NCI-H345 treated with DMSO at 0.1 percent for 48 hours (cell line): ENCODE measurements around the gene ERICH6.

ENCODE experiments used
- DNase-seq: peaks from one replicate; lab custom pipeline; 2025; ENCODE audit not compliant: unreplicated experiment; lab: John Stamatoyannopoulos, UW

The ERICH6 gene

GRCh38 chr3:150703756-150704344 lies at the start of gene ERICH6:
ERICH6 (minus strand) TSS chr3:150703920; CDS start chr3:150703898, 22 bp downstream.
- peak; percentile 56 for DNase-seq

GRCh38 chr3:150751781-150752263 lies 48.1 kb upstream of the ERICH6 start:
- DNase-seq: peak; percentile 18

GRCh38 chr3:150749255-150749654 lies 45.5 kb upstream of the ERICH6 start:
- DNase-seq: no peak

- no peak for DNase-seq
Observed at GRCh38 chr3:150748684-150749047, 44.9 kb upstream of the ERICH6 start.

- no peak for DNase-seq
Observed at GRCh38 chr3:150747886-150748683, 44.4 kb upstream of the ERICH6 start.

- DNase-seq: no peak
Observed at GRCh38 chr3:150746791-150747590, 43.3 kb upstream of the ERICH6 start.

- DNase-seq: no peak
Observed at GRCh38 chr3:150745832-150746231, 42.1 kb upstream of the ERICH6 start.

- DNase-seq: no peak
Observed at GRCh38 chr3:150744919-150745211, 41.1 kb upstream of the ERICH6 start.

- no peak for DNase-seq
Observed at GRCh38 chr3:150744041-150744918, 40.6 kb upstream of the ERICH6 start.

GRCh38 chr3:150743508-150743907 lies 39.8 kb upstream of the ERICH6 start:
- no peak for DNase-seq

- no peak for DNase-seq
Observed at GRCh38 chr3:150742679-150743078, 39.0 kb upstream of the ERICH6 start.

GRCh38 chr3:150742141-150742523 lies 38.4 kb upstream of the ERICH6 start:
- DNase-seq: no peak

- no peak for DNase-seq
Observed at GRCh38 chr3:150741497-150742140, 37.9 kb upstream of the ERICH6 start.

- DNase-seq: no peak
Observed at GRCh38 chr3:150740733-150741496, 37.2 kb upstream of the ERICH6 start.

- DNase-seq: no peak
Observed at GRCh38 chr3:150739877-150740645, 36.3 kb upstream of the ERICH6 start.

GRCh38 chr3:150739200-150739863 lies 35.6 kb upstream of the ERICH6 start:
- no peak for DNase-seq

GRCh38 chr3:150738688-150739087 lies 35.0 kb upstream of the ERICH6 start:
- DNase-seq: no peak

GRCh38 chr3:150737874-150738679 lies 34.4 kb upstream of the ERICH6 start:
- DNase-seq: no peak
